ENCODE data around the gene BMAL2.

Gene BMAL2

DNA sequence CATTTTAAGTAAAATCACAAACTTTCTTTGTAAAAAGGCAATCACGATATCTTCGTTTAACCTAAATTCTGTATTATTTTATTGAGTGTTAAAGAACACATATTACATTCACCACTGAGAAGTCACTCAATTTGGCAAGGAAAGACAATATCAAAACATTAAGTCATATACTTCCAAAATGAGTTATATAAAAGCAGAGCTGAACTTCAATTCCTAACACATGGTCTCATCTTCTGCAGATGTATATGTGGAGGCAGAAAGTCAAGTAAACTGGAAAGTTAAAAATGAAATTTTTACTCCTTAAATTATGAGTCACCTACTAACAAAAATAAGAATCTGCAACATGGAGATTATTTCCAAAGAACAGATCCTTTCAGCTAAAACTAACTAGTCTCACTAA is 28.7 kb downstream of the BMAL2 start:
- DNase-seq, result no peak

- DNase-seq, result no peak
Observed at GRCh38 chr12:27366621-27367020, 34.0 kb downstream of the BMAL2 start.

GRCh38 chr12:27367078-27367477 is 34.4 kb downstream of the BMAL2 start:
- no peak for DNase-seq

DNA sequence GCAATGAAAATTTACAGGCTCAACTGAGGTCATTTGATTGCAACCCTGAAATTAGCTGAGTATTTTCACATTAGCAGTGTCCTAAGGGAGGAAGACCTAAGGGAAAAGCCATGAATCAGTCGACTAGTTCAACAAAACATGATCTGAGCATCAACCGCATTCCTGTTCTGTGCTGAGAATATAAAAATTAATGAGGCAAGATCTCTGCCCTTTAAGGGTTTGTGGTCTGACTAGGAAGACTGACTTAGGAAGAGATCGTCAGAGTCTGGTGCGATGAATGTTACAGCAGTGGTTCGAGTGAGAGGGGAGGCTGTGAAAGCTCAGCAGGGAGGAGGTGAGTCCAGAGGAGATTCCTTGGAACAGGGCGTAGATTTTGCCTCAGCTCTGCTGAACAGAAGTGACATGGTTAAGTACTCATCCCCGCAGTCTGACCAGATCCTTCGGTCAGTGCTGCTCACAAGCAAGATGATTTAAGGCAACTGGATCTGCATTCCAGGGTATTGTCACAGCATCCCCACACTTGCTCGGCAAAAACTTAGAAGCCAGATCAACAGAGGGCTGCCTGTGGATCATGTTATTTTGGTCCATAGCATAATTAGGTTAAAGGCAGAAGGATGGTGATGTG is 49.6 kb downstream of the BMAL2 start:
- DNase-seq, result no peak
